GM19372 (cell line): ENCODE results near the gene URB1.
"Not testable (repeated sequence)": the region's sequence is repeated elsewhere in the genome, so short reads cannot be mapped to it uniquely, and the experiment has no call there.

Experiments used
- ATAC-seq: cut with Tn5 transposase; IDR thresholded peaks from one replicate; pipeline ENCODE4 v1.9.1; 2021; ENCODE audit warnings: mild to moderate bottlenecking, low read depth, moderate library complexity; ENCODE audit not compliant: unreplicated experiment

Gene URB1

GRCh38 chr21:32377991-32378390 is 14.8 kb downstream of the URB1 start:
- no peak for ATAC-seq

GRCh38 chr21:32377506-32377905 is 15.3 kb downstream of the URB1 start:
- no peak for ATAC-seq

- ATAC-seq, result no peak
These were observed 20.1 kb downstream of the URB1 start for GRCh38 chr21:32372755-32373154.

- ATAC-seq, result no peak
These were observed 20.9 kb downstream of the URB1 start for GRCh38 chr21:32371913-32372314.

GRCh38 chr21:32370998-32371766 is 21.6 kb downstream of the URB1 start:
- no peak for ATAC-seq

- ATAC-seq, result not testable (repeated sequence)
These were observed 23.9 kb downstream of the URB1 start for GRCh38 chr21:32368961-32369360.

GRCh38 chr21:32368386-32368785 is 24.4 kb downstream of the URB1 start:
- ATAC-seq, result no peak

- ATAC-seq, result no peak
These were observed 25.7 kb downstream of the URB1 start for GRCh38 chr21:32367158-32367557.

GRCh38 chr21:32366191-32366590 is 26.6 kb downstream of the URB1 start:
- no peak for ATAC-seq

GRCh38 chr21:32364796-32365195 is 28.0 kb downstream of the URB1 start:
- ATAC-seq, result no peak

- no peak for ATAC-seq
These were observed 28.4 kb downstream of the URB1 start for GRCh38 chr21:32364387-32364786.

- ATAC-seq, result no peak
These were observed 32.3 kb downstream of the URB1 start for GRCh38 chr21:32360401-32360975.

GRCh38 chr21:32359719-32360260 is 33.0 kb downstream of the URB1 start:
- no peak for ATAC-seq

GRCh38 chr21:32356874-32357395 is 35.9 kb downstream of the URB1 start:
- ATAC-seq, result no peak

- no peak for ATAC-seq
These were observed 39.7 kb downstream of the URB1 start for GRCh38 chr21:32353002-32353711.

- ATAC-seq, result no peak
These were observed 40.3 kb downstream of the URB1 start for GRCh38 chr21:32352526-32352925.

GRCh38 chr21:32351428-32351827 is 41.4 kb downstream of the URB1 start:
- ATAC-seq, result no peak

- ATAC-seq, result no peak
These were observed 41.8 kb downstream of the URB1 start for GRCh38 chr21:32350981-32351380.

- ATAC-seq, result no peak
These were observed 42.4 kb downstream of the URB1 start for GRCh38 chr21:32350211-32350980.

- no peak for ATAC-seq
These were observed 43.4 kb downstream of the URB1 start for GRCh38 chr21:32349333-32349944.
